BE2C (cell line): Measurements from ENCODE around the gene RNF138.
"Not testable (repeated sequence)": the region's sequence is repeated elsewhere in the genome, so short reads cannot be mapped to it uniquely, and the experiment has no call there.

Source experiments
- DNase-seq: peaks from one replicate; pipeline ENCODE4 v3.0.0-alpha.2; 2020
- H3K27me3 ChIP-seq: fragments of 250-450 bp; sonication (Bioruptor Pico); 2 replicates; pipeline ENCODE4 v1.5.1; 2020; ENCODE audit warnings: mild to moderate bottlenecking
- H3K36me3 ChIP-seq: fragments of 250-450 bp; sonication (Bioruptor Pico); 2 replicates; pipeline ENCODE4 v1.5.1; 2020; ENCODE audit warnings: mild to moderate bottlenecking
- H3K4me1 ChIP-seq: fragments of 250-450 bp; sonication (Bioruptor Pico); 2 replicates; pipeline ENCODE4 v1.5.1; 2020
- H3K4me3 ChIP-seq: 2 replicates; pipeline ENCODE4 v1.5.1; 2011; ENCODE audit warnings: low read depth, low read length
- H3K9me3 ChIP-seq: fragments of 250-450 bp; sonication (Bioruptor Pico); 2 replicates; pipeline ENCODE4 v1.5.1; 2020
- TF ChIP-seq, protein P1 (sequence below): IDR thresholded peaks from 2 replicates; pipeline ENCODE4 v1.5.1; 2012; ENCODE audit warnings: mild to moderate bottlenecking, low read depth, low read length

Gene RNF138

DNA sequence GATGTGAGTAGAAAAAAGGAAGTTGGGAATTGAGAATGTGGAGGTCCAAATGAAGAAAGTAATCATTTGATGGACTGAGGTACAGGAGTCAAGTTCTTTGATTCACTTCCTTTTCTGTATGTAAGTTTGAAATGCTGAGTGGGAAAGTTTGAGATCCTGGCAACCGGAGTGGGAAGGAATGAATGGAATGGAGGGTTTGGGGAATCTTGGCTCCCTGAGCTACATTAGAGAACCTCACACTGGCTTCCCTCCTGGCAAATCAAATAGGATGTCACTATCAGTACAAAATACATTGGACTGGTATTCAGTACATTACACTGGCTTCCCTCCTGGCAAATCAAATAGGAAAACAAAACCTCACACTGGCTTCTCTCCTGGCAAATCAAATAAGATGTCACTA, 9.8 kb upstream of the RNF138 start:
- no peak for DNase-seq
- H3K9me3 ChIP-seq, result no peaks in the 10 kb centered on the region
- H3K4me1 ChIP-seq, result no peaks in the 10 kb centered on the region
- no peaks in the 10 kb centered on the region for H3K36me3 ChIP-seq
- no peaks in the 10 kb centered on the region for H3K27me3 ChIP-seq
- no peak overlapping the region for H3K4me3 ChIP-seq
- TF ChIP-seq, protein P1, sequence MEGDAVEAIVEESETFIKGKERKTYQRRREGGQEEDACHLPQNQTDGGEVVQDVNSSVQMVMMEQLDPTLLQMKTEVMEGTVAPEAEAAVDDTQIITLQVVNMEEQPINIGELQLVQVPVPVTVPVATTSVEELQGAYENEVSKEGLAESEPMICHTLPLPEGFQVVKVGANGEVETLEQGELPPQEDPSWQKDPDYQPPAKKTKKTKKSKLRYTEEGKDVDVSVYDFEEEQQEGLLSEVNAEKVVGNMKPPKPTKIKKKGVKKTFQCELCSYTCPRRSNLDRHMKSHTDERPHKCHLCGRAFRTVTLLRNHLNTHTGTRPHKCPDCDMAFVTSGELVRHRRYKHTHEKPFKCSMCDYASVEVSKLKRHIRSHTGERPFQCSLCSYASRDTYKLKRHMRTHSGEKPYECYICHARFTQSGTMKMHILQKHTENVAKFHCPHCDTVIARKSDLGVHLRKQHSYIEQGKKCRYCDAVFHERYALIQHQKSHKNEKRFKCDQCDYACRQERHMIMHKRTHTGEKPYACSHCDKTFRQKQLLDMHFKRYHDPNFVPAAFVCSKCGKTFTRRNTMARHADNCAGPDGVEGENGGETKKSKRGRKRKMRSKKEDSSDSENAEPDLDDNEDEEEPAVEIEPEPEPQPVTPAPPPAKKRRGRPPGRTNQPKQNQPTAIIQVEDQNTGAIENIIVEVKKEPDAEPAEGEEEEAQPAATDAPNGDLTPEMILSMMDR, result no peak

GRCh38 chr18:32083781-32084180, 7.9 kb upstream of the RNF138 start:
- no peaks in the 10 kb centered on the region for H3K27me3 ChIP-seq
- no peaks in the 10 kb centered on the region for H3K4me1 ChIP-seq
- DNase-seq, result no peak
- H3K4me3 ChIP-seq, result no peak overlapping the region
- H3K9me3 ChIP-seq, result no peaks in the 10 kb centered on the region
- TF ChIP-seq, protein P1, result no peak
- no peaks in the 10 kb centered on the region for H3K36me3 ChIP-seq

GRCh38 chr18:32086881-32087280, 4.8 kb upstream of the RNF138 start:
- TF ChIP-seq, protein P1, result no peak
- no peak for DNase-seq

GRCh38 chr18:32090831-32091230, 843 bp upstream of the RNF138 start:
- DNase-seq, H3K27me3 ChIP-seq, H3K36me3 ChIP-seq, H3K4me1 ChIP-seq, H3K9me3 ChIP-seq, H3K4me3 ChIP-seq: not testable (repeated sequence)

More at GRCh38 chr18:32086881-32087280, 4.8 kb upstream of the RNF138 start:
- Histone ChIP-seq H3K36me3 (no peaks in the 10 kb centered on the region), H3K27me3 (no peaks in the 10 kb centered on the region), H3K4me3 (no peak overlapping the region), H3K4me1 (no peaks in the 10 kb centered on the region), H3K9me3 (no peaks in the 10 kb centered on the region)

GRCh38 chr18:32091325-32091723, 350 bp upstream of the RNF138 start:
- H3K4me3 ChIP-seq, result peak overlapping the region; percentile 50
- H3K36me3 ChIP-seq, result no peaks in the 10 kb centered on the region
- H3K4me1 ChIP-seq, result no peaks in the 10 kb centered on the region

DNA sequence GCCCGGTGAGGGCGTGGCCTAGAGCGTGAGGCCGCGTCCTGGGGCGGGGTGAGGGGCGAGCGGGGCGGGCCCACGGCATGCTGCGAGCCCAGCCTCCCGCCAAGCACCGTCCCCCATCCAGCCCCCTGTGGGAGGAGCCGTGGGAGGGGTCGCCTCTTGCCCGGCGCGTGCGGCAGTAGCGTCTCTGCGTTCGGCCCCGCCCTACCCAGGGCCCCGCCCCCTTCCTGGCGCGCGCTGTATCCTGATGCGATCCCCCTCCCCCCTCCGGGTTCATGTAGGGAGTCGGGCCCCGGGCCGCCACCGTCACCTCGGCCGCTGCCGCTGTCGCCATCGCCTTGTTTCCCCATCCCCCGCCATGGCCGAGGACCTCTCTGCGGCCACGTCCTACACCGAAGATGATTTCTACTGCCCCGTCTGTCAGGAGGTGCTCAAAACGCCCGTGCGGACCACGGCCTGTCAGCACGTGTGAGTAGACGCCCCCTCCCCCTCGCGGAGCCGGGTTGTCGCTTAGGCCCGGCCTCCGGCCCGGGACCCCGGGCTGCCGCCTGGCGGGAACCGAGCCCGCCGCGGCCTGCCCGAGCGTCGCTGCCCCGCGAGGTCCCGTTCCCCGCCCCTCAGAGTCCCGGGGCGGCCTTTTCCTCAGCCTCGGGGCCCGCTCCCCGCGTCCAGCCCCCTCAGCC, 888 bp downstream of the RNF138 start:
- TF ChIP-seq, protein P1, result no peak
- DNase-seq, result peak; percentile 95
- Histone ChIP-seq H3K9me3 (no peaks in the 10 kb centered on the region), H3K4me3 (peak overlapping the region; percentile 70), H3K4me1 (no peaks in the 10 kb centered on the region), H3K27me3 (no peaks in the 10 kb centered on the region), H3K36me3 (no peaks in the 10 kb centered on the region)

More at GRCh38 chr18:32091325-32091723, 350 bp upstream of the RNF138 start:
- H3K27me3 ChIP-seq, result no peaks in the 10 kb centered on the region
- DNase-seq, result no peak
- no peaks in the 10 kb centered on the region for H3K9me3 ChIP-seq
- TF ChIP-seq, protein P1, result no peak
